Fibroblast of mammary gland (primary cell): Measurements from ENCODE around the gene EDN2.

ENCODE experiments used
- DNase-seq: peaks from one replicate; pipeline ENCODE4 v3.0.0-alpha.2; 2010; ENCODE audit warnings: low read depth
- H3K4me3 ChIP-seq: 2 replicates; pipeline ENCODE4 v1.5.1; 2011; ENCODE audit warnings: low read depth, mild to moderate bottlenecking, low read length, moderate library complexity; ENCODE audit not compliant: control insufficient read depth
- CTCF ChIP-seq: conservative IDR thresholded peaks from 2 replicates; pipeline ENCODE4 v1.5.1; 2011; ENCODE audit warnings: low read depth, low read length, inconsistent platforms; ENCODE audit not compliant: control insufficient read depth, insufficient read depth

Gene EDN2

GRCh38 chr1:41447995-41448770 is 36.3 kb downstream of the EDN2 start:
- TF ChIP-seq CTCF, result no peak
- H3K4me3 ChIP-seq, result no peak overlapping the region
- no peak for DNase-seq

- no peak for DNase-seq
- no peak overlapping the region for H3K4me3 ChIP-seq
- no peak for TF ChIP-seq CTCF
Measured at GRCh38 chr1:41446851-41447610, 37.5 kb downstream of the EDN2 start.

- DNase-seq, result no peak
- no peak for TF ChIP-seq CTCF
- no peak overlapping the region for H3K4me3 ChIP-seq
Measured at GRCh38 chr1:41444785-41445184, 39.7 kb downstream of the EDN2 start.

GRCh38 chr1:41444246-41444645 is 40.2 kb downstream of the EDN2 start:
- peak; percentile 23 for TF ChIP-seq CTCF
- DNase-seq, result no peak
- H3K4me3 ChIP-seq, result no peak overlapping the region

- TF ChIP-seq CTCF, result no peak
- DNase-seq, result no peak
- H3K4me3 ChIP-seq, result no peak overlapping the region
Measured at GRCh38 chr1:41442697-41443251, 41.7 kb downstream of the EDN2 start.

GRCh38 chr1:41440321-41441085 is 44.0 kb downstream of the EDN2 start:
- DNase-seq, result peak; percentile 52
- TF ChIP-seq CTCF, result no peak
- H3K4me3 ChIP-seq, result no peak overlapping the region
